ENCODE results near the gene SMYD2.

DNA sequence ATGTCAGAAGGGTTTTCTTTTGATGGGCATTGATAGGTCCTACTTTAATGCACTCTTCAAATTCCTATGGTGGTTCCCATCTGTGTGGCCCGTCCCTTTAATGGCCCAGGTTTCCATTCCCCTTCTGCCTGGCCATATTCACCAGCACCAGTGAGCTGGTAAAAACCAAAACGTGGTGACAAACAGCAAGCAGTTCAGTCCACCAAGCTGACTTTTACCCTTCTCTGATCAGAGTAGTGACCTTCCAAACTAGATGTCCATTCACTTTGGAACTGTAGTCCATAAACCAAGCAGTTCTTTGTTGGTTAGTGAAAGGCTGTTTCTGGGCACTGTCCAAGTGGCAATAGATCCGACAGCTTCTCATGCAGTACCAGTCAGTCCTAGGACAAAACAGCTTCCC lies 60.5 kb downstream of the SMYD2 start:
- TF ChIP-seq, protein P1, sequence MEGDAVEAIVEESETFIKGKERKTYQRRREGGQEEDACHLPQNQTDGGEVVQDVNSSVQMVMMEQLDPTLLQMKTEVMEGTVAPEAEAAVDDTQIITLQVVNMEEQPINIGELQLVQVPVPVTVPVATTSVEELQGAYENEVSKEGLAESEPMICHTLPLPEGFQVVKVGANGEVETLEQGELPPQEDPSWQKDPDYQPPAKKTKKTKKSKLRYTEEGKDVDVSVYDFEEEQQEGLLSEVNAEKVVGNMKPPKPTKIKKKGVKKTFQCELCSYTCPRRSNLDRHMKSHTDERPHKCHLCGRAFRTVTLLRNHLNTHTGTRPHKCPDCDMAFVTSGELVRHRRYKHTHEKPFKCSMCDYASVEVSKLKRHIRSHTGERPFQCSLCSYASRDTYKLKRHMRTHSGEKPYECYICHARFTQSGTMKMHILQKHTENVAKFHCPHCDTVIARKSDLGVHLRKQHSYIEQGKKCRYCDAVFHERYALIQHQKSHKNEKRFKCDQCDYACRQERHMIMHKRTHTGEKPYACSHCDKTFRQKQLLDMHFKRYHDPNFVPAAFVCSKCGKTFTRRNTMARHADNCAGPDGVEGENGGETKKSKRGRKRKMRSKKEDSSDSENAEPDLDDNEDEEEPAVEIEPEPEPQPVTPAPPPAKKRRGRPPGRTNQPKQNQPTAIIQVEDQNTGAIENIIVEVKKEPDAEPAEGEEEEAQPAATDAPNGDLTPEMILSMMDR (conservative IDR thresholded peaks at IDR 0.05 in 1 of 2, IDR thresholded peaks at IDR 0.05 in 1 of 2; ENCODE audit: low read depth in 1 of 2, low read length in 2 of 2), result no peak
- no peak for TF ChIP-seq EZH2 (IDR thresholded peaks at IDR 0.05; ENCODE audit: low read length, missing control alignments)
